ENCODE data around the gene ACAT2. TPM values are rescaled to one million over a fixed set of nuclear protein-coding genes. Genes with fewer than 3 reads are reported as not detected.
A peak's percentile ranks its signal among the peaks of the same experiment; 100 is the strongest.

The ACAT2 gene
- total RNA-seq, 2 donors from 2014 or later, result 10.2 to 22.6 TPM

DNA sequence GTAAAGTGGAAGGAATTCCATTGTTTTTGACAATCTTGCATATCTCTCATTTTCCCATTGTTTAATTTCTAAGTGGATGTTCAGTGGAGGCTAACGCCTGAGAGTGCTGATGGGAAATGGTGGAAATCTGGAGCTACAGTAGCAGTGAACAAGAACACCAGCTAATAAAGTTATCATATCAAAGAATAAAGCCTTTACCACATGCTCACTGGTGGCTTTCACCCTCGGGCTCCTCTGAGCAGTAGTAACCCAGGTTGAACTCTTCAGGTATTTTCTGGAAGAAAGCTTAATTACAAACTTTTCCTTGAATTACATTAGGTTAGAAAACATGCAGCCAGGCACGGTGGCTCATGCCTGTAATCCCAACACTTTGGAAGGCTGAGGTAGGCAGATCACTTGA, 10.4 kb upstream of the ACAT2 start:
- no peaks in the 10 kb centered on the region for H3K27me3 ChIP-seq (replicated peaks; ENCODE audit: insufficient read depth)
- peaks cover 8% of the 10 kb centered on the region for H3K4me1 ChIP-seq (replicated peaks)
- H3K9me3 ChIP-seq, result no peaks in the 10 kb centered on the region
- no peaks in the 10 kb centered on the region for H3K36me3 ChIP-seq
- 81% methylated on average over 3 of the region's 3 CpGs for WGBS
- no peak overlapping the region for H3K4me3 ChIP-seq
- peak overlapping the region in 1 of 2 donors; percentile 38 for H3K27ac ChIP-seq
- no peak for TF ChIP-seq POLR2AphosphoS5 (IDR thresholded peaks at IDR 0.05)
- no peak for TF ChIP-seq POLR2A (IDR thresholded peaks at IDR 0.05)
- TF ChIP-seq CTCF (IDR thresholded peaks at IDR 0.05), result no peak
- intact Hi-C loops (cut with DNase I), result no loop called here
- no peak for DNase-seq (ENCODE audit: low spot score)

DNA sequence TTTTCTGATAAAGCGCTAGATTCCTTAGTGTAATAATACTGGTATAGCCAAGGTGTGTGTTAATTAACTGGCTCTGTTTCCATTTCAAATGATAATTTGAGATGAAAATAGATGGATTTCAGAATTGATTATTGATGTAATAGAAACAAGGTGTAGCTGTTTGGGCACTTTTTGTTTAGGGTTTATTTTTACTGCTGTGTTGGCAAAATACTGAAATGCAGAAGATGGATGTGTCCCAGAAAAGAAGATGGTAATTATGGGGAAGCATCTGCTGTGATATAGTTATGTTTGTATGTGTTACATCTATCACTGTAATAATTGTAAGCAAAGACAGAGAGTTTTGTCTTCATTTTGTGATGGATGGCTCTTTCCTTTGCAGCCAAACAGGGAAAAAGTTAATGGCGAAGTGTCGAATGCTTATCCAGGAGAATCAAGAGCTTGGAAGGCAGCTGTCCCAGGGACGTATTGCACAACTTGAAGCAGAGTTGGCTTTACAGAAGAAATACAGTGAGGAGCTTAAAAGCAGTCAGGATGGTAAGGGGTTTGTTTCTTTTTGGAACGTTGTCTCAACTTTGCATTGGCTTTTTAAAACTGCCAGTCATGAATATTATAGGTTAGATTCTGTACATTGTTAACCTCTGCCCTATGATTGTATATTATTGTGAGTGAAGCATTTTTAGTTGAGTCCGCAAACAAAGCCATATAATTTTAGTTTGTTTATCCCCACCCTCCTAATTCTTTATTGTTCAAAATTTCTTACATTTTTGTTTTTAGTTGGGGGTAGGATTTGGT, 8.6 kb upstream of the ACAT2 start:
- Histone ChIP-seq H3K4me1 (replicated peaks) (peaks cover 8% of the 10 kb centered on the region), H3K27me3 (replicated peaks; ENCODE audit: insufficient read depth) (no peaks in the 10 kb centered on the region), H3K4me3 (no peak overlapping the region), H3K9me3 (no peaks in the 10 kb centered on the region), H3K27ac (peak overlapping the region in 1 of 2 donors; percentile 41), H3K36me3 (no peaks in the 10 kb centered on the region)
- intact Hi-C loops (cut with DNase I), result no loop called here
- 68% methylated on average over 6 of the region's 6 CpGs for WGBS
- no peak for DNase-seq (ENCODE audit: low spot score)
- no peak for TF ChIP-seq POLR2AphosphoS5 (IDR thresholded peaks at IDR 0.05)
- TF ChIP-seq POLR2A (IDR thresholded peaks at IDR 0.05), result no peak
- no peak for TF ChIP-seq CTCF (IDR thresholded peaks at IDR 0.05)

DNA sequence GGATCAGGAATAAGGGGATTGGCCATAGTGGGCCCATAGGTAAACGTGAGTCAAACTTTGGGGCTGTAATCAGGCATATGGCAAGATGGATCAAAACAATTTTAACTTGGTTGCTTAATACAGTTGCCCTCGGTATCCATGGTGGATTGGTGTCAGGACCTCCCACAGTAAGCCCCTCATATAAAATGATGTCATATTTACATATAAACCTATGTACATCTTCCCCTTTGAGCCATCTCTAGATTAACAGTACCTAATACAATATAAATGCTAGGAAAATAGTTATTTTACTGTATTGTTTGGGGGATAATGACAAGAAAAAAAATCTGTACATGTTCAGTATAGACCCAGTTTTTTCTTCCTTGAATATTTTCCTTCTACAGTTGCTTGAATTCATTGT, 7.4 kb upstream of the ACAT2 start:
- Histone ChIP-seq H3K36me3 (no peaks in the 10 kb centered on the region), H3K27ac (peak overlapping the region in 1 of 2 donors; percentile 41), H3K4me1 (replicated peaks) (peaks cover 8% of the 10 kb centered on the region), H3K9me3 (no peaks in the 10 kb centered on the region), H3K27me3 (replicated peaks; ENCODE audit: insufficient read depth) (no peaks in the 10 kb centered on the region), H3K4me3 (no peak overlapping the region)
- no peak for DNase-seq (ENCODE audit: low spot score)
- intact Hi-C loops (cut with DNase I), result no loop called here
- TF ChIP-seq POLR2AphosphoS5 (IDR thresholded peaks at IDR 0.05), result no peak
- no peak for TF ChIP-seq CTCF (IDR thresholded peaks at IDR 0.05)
- no peak for TF ChIP-seq POLR2A (IDR thresholded peaks at IDR 0.05)
- 85% methylated on average over 2 of the region's 2 CpGs for WGBS

GRCh38 chr6:159754959-159755914, 6.6 kb upstream of the ACAT2 start:
- TF ChIP-seq POLR2A (IDR thresholded peaks at IDR 0.05) (no peak), POLR2AphosphoS5 (IDR thresholded peaks at IDR 0.05) (no peak), CTCF (IDR thresholded peaks at IDR 0.05) (no peak)
- WGBS, result 72% methylated on average over 15 of the region's 15 CpGs
- no peaks in the 10 kb centered on the region for H3K9me3 ChIP-seq
- H3K36me3 ChIP-seq, result no peaks in the 10 kb centered on the region
- peak overlapping the region; percentile 21 to 41 for H3K27ac ChIP-seq
- peaks cover 8% of the 10 kb centered on the region for H3K4me1 ChIP-seq (replicated peaks)
- no peak for DNase-seq (ENCODE audit: low spot score)
- no peaks in the 10 kb centered on the region for H3K27me3 ChIP-seq (replicated peaks; ENCODE audit: insufficient read depth)
- intact Hi-C loops (cut with DNase I), result no loop called here
- H3K4me3 ChIP-seq, result no peak overlapping the region
